Measurements from ENCODE around the gene TLL2.

GRCh38 chr10:96389785-96390184, 123.9 kb downstream of the TLL2 start:
- TF ChIP-seq CTCF (IDR thresholded peaks at IDR 0.05; ENCODE audit: extremely low read depth in 1 of 2, insufficient read depth in 1 of 2, low read depth in 1 of 2, low read length in 2 of 2) (no peak), POLR2A (IDR thresholded peaks at IDR 0.05; ENCODE audit: low read depth, low read length) (no peak), POLR2AphosphoS5 (IDR thresholded peaks at IDR 0.05; ENCODE audit: insufficient read depth, low read depth, low read length) (no peak), EZH2 (IDR thresholded peaks at IDR 0.05; ENCODE audit: borderline replicate concordance, low read depth, low read length, severe bottlenecking) (no peak), FOS (IDR thresholded peaks at IDR 0.05; ENCODE audit: borderline replicate concordance, insufficient read depth, low read length) (no peak), GATA2 (IDR thresholded peaks at IDR 0.05; ENCODE audit: insufficient read depth, insufficient read length, low read depth, low read length) (no peak), MAX (IDR thresholded peaks at IDR 0.05; ENCODE audit: insufficient read depth, insufficient read length) (no peak), MYC (IDR thresholded peaks at IDR 0.05; ENCODE audit: low read depth, low read length) (no peak)
